Naive B cell (primary cell): ENCODE results near the gene ZFYVE9. TPM values are rescaled to one million over a fixed set of nuclear protein-coding genes. Genes with fewer than 3 reads are reported as not detected.
"Not testable (repeated sequence)": the region's sequence is repeated elsewhere in the genome, so short reads cannot be mapped to it uniquely, and the experiment has no call there.

Experiments
- ATAC-seq, 2 donors: fragments of 150-1000 bp; cut with Tn5 transposase; 2 replicates each; pipeline ENCODE4 v1.10.0; 2021; ENCODE audit warnings: low read depth in 2 of 2, mild to moderate bottlenecking in 2 of 2, moderate library complexity in 2 of 2
- DNase-seq: peaks from one replicate; pipeline ENCODE4 v3.0.0; 2022
- H3K27ac Mint-ChIP-seq, 6 donors: one replicate each; pipeline ENCODE4 v1.8.0; 2020 to 2022; ENCODE audit warnings: mild to moderate bottlenecking in 6 of 6, mixed read lengths in 6 of 6, moderate library complexity in 5 of 6, inconsistent platforms in 2 of 6
- H3K27me3 Mint-ChIP-seq, 3 donors: one replicate each; pipeline ENCODE4 v1.8.0; 2021 to 2022; ENCODE audit warnings: mixed read lengths in 3 of 3, mild to moderate bottlenecking in 1 of 3
- H3K36me3 Mint-ChIP-seq, 2 donors: one replicate each; pipeline ENCODE4 v1.8.0; 2020 to 2022; ENCODE audit warnings: mixed read lengths in 2 of 2, inconsistent platforms in 1 of 2, mild to moderate bottlenecking in 1 of 2
- H3K4me1 Mint-ChIP-seq, 3 donors: one replicate each; pipeline ENCODE4 v1.8.0; 2020 to 2022; ENCODE audit warnings: mixed read lengths in 3 of 3, inconsistent platforms in 1 of 3, mild to moderate bottlenecking in 1 of 3, moderate library complexity in 1 of 3
- H3K4me3 Mint-ChIP-seq, 8 donors: one replicate each; pipeline ENCODE4 v1.8.0; 2020 to 2022; ENCODE audit warnings: mild to moderate bottlenecking in 8 of 8, mixed read lengths in 8 of 8, moderate library complexity in 8 of 8, inconsistent platforms in 2 of 8
- H3K9me3 Mint-ChIP-seq, 7 donors: one replicate each; pipeline ENCODE4 v1.8.0; 2020 to 2022; ENCODE audit warnings: mixed read lengths in 7 of 7, mild to moderate bottlenecking in 5 of 7, inconsistent platforms in 2 of 7, moderate library complexity in 1 of 7
- polyA plus RNA-seq, 6 donors: library from polyadenylated mRNA; unstranded; fragments of 300-500 nt; fragmentation: Illumina TruSeq; gene quantifications; one replicate each; pipeline ENCODE4 v1.2.3, GENCODE V29; 2021; ENCODE audit warnings: low read depth in 6 of 6

ZFYVE9 gene
- polyA plus RNA-seq, 6 donors from 2014 or later = 0.05 to 0.24 (median 0.14) TPM; not detected in 2

DNA sequence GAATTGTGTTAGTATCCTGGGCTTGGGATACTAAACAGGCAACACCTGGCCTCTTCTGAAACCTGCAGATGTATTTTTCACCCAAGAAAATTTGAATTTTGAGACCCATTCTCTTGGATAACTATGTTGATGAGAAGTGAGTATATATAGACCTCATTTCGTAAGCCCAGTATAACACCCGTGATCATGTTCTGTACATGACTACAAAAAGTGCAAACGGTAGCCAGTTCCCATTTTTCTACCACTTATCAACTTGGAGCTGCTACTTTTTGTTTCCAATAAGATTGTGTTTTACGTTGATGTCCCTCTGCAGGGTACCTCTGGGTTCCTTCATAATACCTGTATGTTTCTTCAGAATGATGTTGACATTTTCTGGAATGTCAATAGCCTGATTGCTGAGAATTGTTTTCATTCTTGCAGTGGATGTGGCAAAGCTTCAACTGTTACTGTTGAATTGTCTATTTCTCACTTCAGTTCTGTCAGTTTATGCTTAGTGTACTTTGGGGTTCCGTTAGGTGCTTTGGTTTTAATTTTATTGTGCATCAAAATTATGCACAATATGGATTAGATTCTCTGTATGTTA, 48.1 kb downstream of the ZFYVE9 start:
- Mint-ChIP-seq H3K27ac (no peak overlapping the region), H3K4me1 (no peaks in the 10 kb centered on the region), H3K4me3 (no peak overlapping the region), H3K36me3 (no peaks in the 10 kb centered on the region), H3K9me3 (no peaks in the 10 kb centered on the region), H3K27me3 (peaks cover 0 to 11% (median 0%) of the 10 kb centered on the region in 3 donors)
- ATAC-seq (no peak), DNase-seq (no peak)

DNA sequence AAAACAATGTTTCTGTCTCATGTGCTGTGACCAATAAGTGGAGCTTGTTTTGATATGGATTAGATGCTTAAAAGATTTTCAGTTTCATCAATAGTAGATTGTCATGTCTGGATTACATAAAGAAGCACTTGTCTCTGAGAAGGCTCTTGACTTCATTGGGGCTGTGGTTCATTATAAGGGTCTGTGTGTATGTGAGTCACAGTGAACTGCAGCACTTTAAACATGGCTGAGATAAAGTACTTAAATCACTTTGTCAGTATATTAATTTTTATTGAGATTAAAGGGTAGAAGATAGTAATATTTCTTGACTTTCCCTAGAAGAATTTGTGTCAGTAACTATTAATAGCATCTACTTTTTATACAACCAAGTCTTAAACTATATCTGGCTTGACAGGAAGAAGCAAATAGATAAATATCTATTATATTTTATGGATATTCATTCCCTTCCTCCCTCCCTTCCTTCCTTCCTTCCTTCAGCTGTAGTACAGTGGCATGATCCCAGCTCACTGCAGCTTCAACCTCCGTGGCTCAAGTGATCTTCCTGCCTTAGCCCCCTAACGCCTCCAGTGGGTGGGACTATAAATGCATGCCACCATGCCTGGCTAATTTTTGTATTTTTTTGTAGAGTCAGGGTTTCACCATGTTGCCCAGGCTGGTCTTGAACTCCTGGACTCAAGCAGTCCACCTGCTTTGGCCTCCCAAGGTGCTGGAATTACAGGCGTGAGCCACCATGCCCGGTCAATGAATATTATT, 48.8 kb downstream of the ZFYVE9 start:
- H3K9me3 Mint-ChIP-seq = no peaks in the 10 kb centered on the region

DNA sequence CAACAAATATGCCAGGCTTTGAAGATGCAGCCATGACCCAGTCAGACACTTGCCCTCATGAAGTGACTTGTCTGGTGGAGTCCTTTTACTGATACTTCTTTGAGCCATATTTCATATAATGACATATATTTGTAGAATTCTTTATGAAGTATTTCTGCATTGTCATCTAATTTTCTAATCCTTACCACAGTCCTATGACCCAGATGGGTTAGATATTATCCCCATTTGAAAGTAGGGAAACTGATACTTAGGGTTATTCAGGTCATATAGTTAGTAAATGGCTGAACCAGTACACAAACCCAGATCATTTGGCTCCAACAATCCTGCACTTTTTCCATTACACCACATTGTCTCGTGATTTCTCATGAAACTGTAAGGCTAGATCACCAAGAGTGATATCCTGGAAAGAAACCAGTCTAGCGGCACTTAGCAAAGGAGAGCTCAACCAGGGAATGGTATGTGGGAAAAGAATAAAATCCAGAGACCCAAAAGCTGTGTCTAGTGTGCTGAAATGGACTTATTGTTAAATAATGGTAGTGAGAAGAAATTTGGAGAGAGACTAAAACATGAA, 49.6 kb downstream of the ZFYVE9 start:
- Mint-ChIP-seq H3K27ac (no peak overlapping the region), H3K4me1 (no peaks in the 10 kb centered on the region), H3K27me3 (peaks cover 0 to 11% (median 0%) of the 10 kb centered on the region in 3 donors), H3K9me3 (no peaks in the 10 kb centered on the region), H3K36me3 (no peaks in the 10 kb centered on the region), H3K4me3 (no peak overlapping the region)
- no peak for ATAC-seq
- DNase-seq = no peak

More for the DNA sequence above, 48.8 kb downstream of the ZFYVE9 start:
- DNase-seq (no peak), ATAC-seq (no peak)
- Mint-ChIP-seq H3K27me3 (peaks cover 0 to 11% (median 0%) of the 10 kb centered on the region in 3 donors), H3K4me3 (no peak overlapping the region), H3K36me3 (no peaks in the 10 kb centered on the region), H3K27ac (no peak overlapping the region), H3K4me1 (no peaks in the 10 kb centered on the region)

DNA sequence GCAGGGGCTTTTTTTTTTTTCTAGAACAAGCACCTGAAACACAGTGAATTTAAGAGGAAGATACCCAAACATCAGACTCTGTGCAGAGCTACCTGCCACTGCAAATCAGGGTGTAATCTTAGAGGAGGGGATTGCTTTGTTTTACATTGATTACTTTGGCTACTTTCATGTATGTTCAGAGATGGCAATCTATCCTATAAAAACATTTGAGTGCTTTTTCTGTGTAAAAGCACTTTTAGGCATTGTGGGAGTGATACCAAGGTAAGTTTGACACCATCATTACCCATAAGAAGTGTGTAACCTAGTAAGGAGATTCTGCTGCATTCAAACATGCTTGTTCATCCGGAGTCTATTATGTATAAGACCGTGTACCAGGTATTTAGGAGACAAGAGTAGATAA, 50.1 kb downstream of the ZFYVE9 start:
- DNase-seq (no peak), ATAC-seq (no peak)
- Mint-ChIP-seq H3K27me3 (peaks cover 0 to 11% (median 0%) of the 10 kb centered on the region in 3 donors), H3K27ac (no peak overlapping the region), H3K36me3 (no peaks in the 10 kb centered on the region), H3K4me3 (no peak overlapping the region), H3K4me1 (no peaks in the 10 kb centered on the region), H3K9me3 (no peaks in the 10 kb centered on the region)

DNA sequence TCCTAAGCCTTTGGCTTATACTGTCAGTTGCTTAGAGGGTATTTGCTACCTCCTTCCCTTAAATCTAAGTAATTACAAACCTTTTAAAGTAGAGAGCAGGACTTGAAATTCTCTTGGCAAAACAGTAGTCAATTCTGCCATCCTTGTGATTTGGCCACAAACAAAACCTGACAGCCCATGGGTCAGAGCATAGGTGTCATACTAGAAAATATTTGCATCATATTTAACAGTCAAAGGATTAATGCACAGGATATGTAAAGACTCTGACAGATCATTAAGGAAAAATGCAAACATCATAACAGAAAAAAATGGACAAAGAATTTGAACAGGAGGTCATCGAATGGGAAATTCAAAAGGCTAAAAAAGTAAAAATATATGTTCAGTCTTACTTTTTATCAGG, 50.5 kb downstream of the ZFYVE9 start:
- no peak overlapping the region for H3K4me3 Mint-ChIP-seq
- no peak for ATAC-seq
- no peaks in the 10 kb centered on the region for H3K9me3 Mint-ChIP-seq
- H3K27ac Mint-ChIP-seq = no peak overlapping the region
- H3K27me3 Mint-ChIP-seq = peaks cover 0 to 11% (median 0%) of the 10 kb centered on the region in 3 donors
- H3K4me1 Mint-ChIP-seq = no peaks in the 10 kb centered on the region
- no peak for DNase-seq
- no peaks in the 10 kb centered on the region for H3K36me3 Mint-ChIP-seq

DNA sequence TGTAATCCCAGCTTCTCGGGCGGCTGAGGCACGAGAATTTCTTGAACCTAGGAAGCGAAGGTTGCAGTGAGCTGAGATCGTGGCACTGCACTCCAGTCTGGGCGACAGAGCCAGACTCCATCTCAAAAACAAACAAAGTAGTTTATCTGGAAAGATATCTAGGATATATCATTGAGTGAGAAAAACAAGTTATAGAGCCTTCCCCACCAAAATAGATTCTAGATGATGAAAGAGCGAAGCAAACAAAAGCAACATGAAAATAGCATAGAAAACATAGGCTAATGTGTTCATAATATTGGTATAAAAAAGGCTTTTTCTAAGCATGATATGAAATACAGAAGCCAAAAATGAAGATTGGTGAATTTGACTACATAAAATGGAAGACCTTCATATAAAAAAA, 52.1 kb downstream of the ZFYVE9 start:
- Mint-ChIP-seq H3K4me1 (no peaks in the 10 kb centered on the region), H3K4me3 (peak overlapping the region in 1 of 8 donors; percentile 51), H3K9me3 (peaks cover 0 to 6% (median 4%) of the 10 kb centered on the region in 7 donors), H3K27me3 (peaks cover 0 to 11% (median 0%) of the 10 kb centered on the region in 3 donors), H3K36me3 (no peaks in the 10 kb centered on the region), H3K27ac (no peak overlapping the region)
- no peak for ATAC-seq
- no peak for DNase-seq

DNA sequence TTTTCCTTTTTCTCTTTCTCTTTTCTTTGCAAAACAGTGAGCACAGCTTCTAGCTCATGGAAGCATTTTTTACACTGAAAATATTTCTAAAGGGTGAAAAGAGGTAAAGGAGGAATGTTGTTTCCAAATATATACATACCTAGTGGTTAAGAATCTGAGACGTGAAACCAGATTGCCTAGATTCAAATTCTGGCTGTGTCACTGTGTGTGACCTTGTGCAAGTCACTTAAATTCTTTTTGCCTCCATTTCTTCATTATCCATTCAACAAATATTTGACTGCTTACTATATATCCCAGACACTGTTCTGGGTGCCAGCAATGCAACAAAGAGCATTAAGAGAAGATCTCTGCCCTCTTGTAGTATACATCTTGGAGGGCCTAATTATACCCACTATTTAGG, 53.3 kb downstream of the ZFYVE9 start:
- H3K27ac Mint-ChIP-seq = no peak overlapping the region
- H3K36me3 Mint-ChIP-seq = no peaks in the 10 kb centered on the region
- no peak for DNase-seq
- H3K4me3 Mint-ChIP-seq = no peak overlapping the region
- no peaks in the 10 kb centered on the region for H3K4me1 Mint-ChIP-seq
- H3K9me3 Mint-ChIP-seq = peaks cover 0 to 18% (median 9%) of the 10 kb centered on the region in 7 donors
- ATAC-seq = no peak
- H3K27me3 Mint-ChIP-seq = peaks cover 0 to 11% (median 0%) of the 10 kb centered on the region in 3 donors

DNA sequence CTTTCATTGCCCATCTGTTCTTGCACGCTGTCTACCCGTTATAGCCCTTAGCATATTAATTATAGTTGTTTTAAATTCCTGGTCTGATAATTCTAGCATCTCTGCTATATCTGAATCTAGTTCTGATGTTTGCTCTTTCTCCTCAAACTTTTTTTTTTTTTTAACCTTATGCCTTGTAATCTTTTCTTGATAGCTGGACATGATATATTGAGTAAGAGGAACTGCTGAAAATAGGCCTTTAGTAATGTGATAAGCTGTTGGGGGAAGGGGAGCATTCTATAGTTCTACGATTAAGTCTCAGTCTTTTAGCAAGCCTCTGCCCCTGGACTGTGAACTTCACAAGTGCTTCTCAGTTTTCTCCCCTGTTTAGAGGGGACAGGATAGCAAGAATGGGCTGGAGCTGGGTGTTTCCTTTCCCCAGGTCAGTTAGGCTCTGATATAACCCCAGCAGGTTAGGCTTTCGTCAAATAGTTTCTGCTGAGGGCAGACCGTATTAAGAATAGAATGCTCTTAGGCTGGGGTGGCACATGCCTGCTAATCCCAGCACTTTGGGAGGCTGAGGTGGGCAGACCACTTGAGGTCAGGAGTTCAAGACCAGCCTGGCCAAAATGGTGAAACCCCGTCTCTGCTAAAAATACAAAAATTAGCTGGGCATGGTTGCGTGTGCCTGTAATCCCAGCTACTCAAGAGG, 62.2 kb downstream of the ZFYVE9 start:
- Mint-ChIP-seq H3K9me3 (peaks cover 0 to 23% (median 14%) of the 10 kb centered on the region in 7 donors), H3K4me1 (no peaks in the 10 kb centered on the region), H3K27ac (peak overlapping the region in 1 of 6 donors; percentile 8), H3K4me3 (no peak overlapping the region), H3K27me3 (peaks cover 18 to 28% (median 22%) of the 10 kb centered on the region in 3 donors), H3K36me3 (peaks cover 0 to 4% of the 10 kb centered on the region in 2 donors)
- DNase-seq = no peak
- ATAC-seq = no peak

DNA sequence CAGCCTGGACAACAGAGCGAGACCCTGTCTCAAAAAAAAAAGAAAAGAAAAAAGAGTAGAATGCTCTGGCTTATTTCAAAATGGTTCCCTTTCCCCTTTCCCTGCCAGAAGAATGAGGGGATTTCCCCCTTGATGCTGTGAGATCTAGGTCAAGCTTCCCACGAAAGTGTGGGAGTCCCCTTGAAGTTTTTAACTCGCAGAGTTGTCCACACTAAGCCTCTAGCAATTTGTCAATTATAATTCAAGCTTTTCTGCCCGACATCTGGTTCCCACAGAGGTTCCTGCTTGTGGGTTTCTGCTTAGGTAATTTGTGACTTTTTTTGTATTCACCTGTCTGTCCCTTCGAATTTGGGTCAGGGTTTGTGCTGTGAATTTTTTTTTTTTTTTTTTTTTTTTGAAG, 62.8 kb downstream of the ZFYVE9 start:
- Mint-ChIP-seq H3K36me3 (peaks cover 0 to 4% of the 10 kb centered on the region in 2 donors), H3K9me3 (peaks cover 0 to 17% (median 10%) of the 10 kb centered on the region in 7 donors), H3K27ac (no peak overlapping the region), H3K27me3 (peaks cover 23 to 34% (median 26%) of the 10 kb centered on the region in 3 donors), H3K4me3 (no peak overlapping the region), H3K4me1 (no peaks in the 10 kb centered on the region)
- no peak for DNase-seq
- ATAC-seq = no peak

DNA sequence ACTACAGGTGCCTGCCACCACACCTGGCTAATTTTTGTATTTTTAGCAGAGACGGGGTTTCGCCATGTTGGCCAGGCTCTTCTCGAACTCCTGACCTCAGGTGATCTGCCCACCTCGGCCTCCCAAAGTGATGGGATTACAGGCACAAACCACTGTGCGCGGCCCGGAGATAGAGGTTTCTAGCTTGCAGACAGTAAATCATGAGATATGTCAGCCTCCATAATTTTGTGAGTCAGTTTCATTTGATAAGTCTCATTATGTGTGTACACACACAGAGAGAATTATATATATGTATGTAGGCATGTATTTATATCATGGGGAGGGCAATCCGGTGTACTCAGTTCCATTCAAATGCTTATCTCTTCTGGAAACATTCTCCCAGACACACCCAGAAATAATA, 64.8 kb downstream of the ZFYVE9 start:
- H3K4me3 Mint-ChIP-seq, DNase-seq, H3K9me3 Mint-ChIP-seq, H3K27ac Mint-ChIP-seq, H3K36me3 Mint-ChIP-seq, H3K4me1 Mint-ChIP-seq, ATAC-seq: not testable (repeated sequence)
- peaks cover 35 to 46% (median 40%) of the 10 kb centered on the region in 3 donors for H3K27me3 Mint-ChIP-seq

DNA sequence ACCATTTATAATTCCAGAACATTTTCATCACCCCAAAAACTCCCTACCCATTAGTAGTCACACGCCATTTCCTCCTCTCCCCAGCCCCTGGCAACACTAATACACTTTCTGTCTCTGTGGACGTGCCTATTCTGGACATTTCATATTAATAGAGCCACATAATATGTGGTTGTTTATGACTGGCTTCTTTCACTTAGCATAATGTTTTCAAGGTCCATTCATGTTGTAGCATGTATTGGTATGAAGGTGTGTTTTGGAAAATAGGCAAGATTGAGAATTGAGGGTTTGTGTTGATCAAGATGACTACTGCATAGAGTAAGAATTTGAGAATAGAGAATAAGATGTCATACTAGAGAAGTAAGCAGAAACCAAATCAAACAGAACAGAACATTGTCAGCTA, 67.5 kb downstream of the ZFYVE9 start:
- peaks cover 0 to 6% (median 0%) of the 10 kb centered on the region in 7 donors for H3K9me3 Mint-ChIP-seq
- no peaks in the 10 kb centered on the region for H3K4me1 Mint-ChIP-seq
- ATAC-seq (no peak), DNase-seq (no peak)
- no peaks in the 10 kb centered on the region for H3K36me3 Mint-ChIP-seq
- no peak overlapping the region for H3K27ac Mint-ChIP-seq
- no peak overlapping the region for H3K4me3 Mint-ChIP-seq
- H3K27me3 Mint-ChIP-seq = peaks cover 38 to 54% (median 38%) of the 10 kb centered on the region in 3 donors

DNA sequence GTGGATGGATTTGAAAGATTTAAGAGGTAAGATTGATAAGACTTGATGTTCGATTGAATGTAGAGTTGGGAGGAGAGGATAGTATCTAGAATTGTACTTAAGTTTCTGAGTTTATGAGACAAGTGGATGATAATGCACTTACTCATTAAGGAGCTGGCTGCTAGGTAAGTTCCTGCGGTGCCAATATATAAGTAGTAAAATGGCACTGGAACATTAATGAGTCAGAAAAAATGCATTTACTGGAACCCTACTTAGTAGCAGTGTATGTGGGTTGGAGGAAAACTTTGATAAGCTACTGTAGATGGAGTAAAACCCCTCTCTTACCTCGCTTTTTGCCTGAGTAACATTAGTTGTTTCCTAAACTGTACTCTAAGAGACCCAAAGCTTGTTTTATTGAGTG, 68.2 kb downstream of the ZFYVE9 start:
- no peak overlapping the region for H3K4me3 Mint-ChIP-seq
- no peaks in the 10 kb centered on the region for H3K36me3 Mint-ChIP-seq
- no peak overlapping the region for H3K27ac Mint-ChIP-seq
- no peak for ATAC-seq
- DNase-seq = no peak
- peaks cover 37 to 54% (median 38%) of the 10 kb centered on the region in 3 donors for H3K27me3 Mint-ChIP-seq
- H3K4me1 Mint-ChIP-seq = no peaks in the 10 kb centered on the region
- peaks cover 0 to 7% (median 0%) of the 10 kb centered on the region in 7 donors for H3K9me3 Mint-ChIP-seq

DNA sequence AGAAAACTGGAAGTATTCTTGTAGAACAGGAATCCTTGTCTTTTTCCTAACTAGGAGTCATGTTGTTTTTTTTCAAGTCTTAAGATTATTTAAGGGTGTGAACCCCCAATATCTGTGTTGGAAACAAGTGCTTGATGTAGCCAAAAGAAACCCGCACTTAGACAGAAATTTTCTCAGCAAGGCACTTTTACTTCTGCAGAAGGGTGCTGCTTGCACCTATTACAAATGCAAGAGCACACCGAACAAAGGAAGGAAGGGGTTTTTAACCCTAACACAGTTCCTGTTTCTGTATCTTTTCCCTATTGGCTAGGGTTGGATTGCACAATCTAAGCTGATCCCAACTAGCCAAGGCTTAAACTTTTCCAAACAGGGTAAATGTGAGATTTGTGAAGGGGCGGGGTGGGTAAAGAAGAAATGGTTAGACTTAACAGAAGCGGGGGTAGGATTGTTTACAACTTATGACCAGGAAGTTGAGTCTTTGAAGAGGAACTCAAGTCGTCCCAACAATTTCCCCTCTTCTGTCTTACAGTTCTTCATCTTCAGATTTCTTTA, 75.1 kb downstream of the ZFYVE9 start:
- peaks cover 5 to 35% of the 10 kb centered on the region in 2 donors for H3K36me3 Mint-ChIP-seq
- H3K4me1 Mint-ChIP-seq = no peaks in the 10 kb centered on the region
- ATAC-seq (no peak), DNase-seq (no peak)
- H3K9me3 Mint-ChIP-seq = peaks cover 10 to 52% (median 42%) of the 10 kb centered on the region in 7 donors
- peaks cover 35 to 55% (median 49%) of the 10 kb centered on the region in 3 donors for H3K27me3 Mint-ChIP-seq
- H3K27ac Mint-ChIP-seq = no peak overlapping the region
- no peak overlapping the region for H3K4me3 Mint-ChIP-seq
